H1 (cell line): Measurements from ENCODE around the gene ADK. TPM values are rescaled to one million over a fixed set of nuclear protein-coding genes. Genes with fewer than 3 reads are reported as not detected.

Source experiments
- CTCF ChIA-PET: fragments of 300-600 bp; sonication (Branson Sonifier 250); formaldehyde crosslinking; loops from one replicate; lab custom pipeline; 2021; ENCODE audit not compliant: partially characterized antibody; lab: Charles Lee
- POLR2A ChIA-PET: fragments of 300-600 bp; sonication (Branson Sonifier 250); formaldehyde crosslinking; loops from one replicate; lab custom pipeline; 2021; ENCODE audit warnings: inconsistent platforms; ENCODE audit not compliant: partially characterized antibody; lab: Charles Lee
- DNase-seq, 2 experiments: peaks; one replicate each; pipeline versions ENCODE4 v3.0.0 to v3.0.0-alpha.2; 2010 to 2022; ENCODE audit warnings: low spot score in 2 of 2, low read depth in 1 of 2, mixed read lengths in 1 of 2
- FAIRE-seq: peaks from 2 replicates; lab custom pipeline; 2011; peaks lifted over from hg19 to GRCh38; lab: Jason Lieb, UNC
- H2AFZ ChIP-seq: 2 replicates; pipeline ENCODE4 v1.8.1; 2012; ENCODE audit warnings: low read length, inconsistent platforms
- H2AK5ac ChIP-seq: 2 replicates; pipeline ENCODE4 v1.6.1; 2013; ENCODE audit warnings: low read depth, low read length
- H2BK120ac ChIP-seq: replicated peaks from 2 replicates; pipeline ENCODE3; 2013; ENCODE audit warnings: low read depth, low read length, inconsistent platforms
- H2BK12ac ChIP-seq: 2 replicates; pipeline ENCODE4 v1.6.1; 2013; ENCODE audit warnings: low read depth, low read length
- H2BK15ac ChIP-seq: 2 replicates; pipeline ENCODE4 v1.6.1; 2013; ENCODE audit warnings: low read length
- H2BK20ac ChIP-seq: 2 replicates; pipeline ENCODE4 v1.6.1; 2013; ENCODE audit warnings: low read length
- H2BK5ac ChIP-seq: 2 replicates; pipeline ENCODE4 v1.6.1; 2013; ENCODE audit warnings: low read depth, low read length
- H3K14ac ChIP-seq: 2 replicates; pipeline ENCODE4 v1.6.1; 2013; ENCODE audit warnings: inconsistent platforms; ENCODE audit not compliant: insufficient read length
- H3K18ac ChIP-seq: 2 replicates; pipeline ENCODE4 v1.6.1; 2013; ENCODE audit warnings: low read length; ENCODE audit errors: extremely low read depth
- H3K23ac ChIP-seq: 2 replicates; pipeline ENCODE4 v1.6.1; 2013; ENCODE audit warnings: inconsistent platforms; ENCODE audit not compliant: insufficient read length
- H3K23me2 ChIP-seq: 2 replicates; pipeline ENCODE4 v1.6.1; 2013; ENCODE audit warnings: low read depth, low read length
- H3K27ac ChIP-seq: 2 replicates; pipeline ENCODE4 v1.6.1; 2011; ENCODE audit warnings: low read depth, low read length, inconsistent platforms
- H3K27me3 ChIP-seq, 4 experiments: replicated peaks in 1 of 4; 1 replicate in 1 of 4; 2 replicates in 3 of 4; pipeline versions ENCODE4 v1.6.1 to v1.8.1; 2011 to 2013; ENCODE audit warnings: low read length in 3 of 4, mild to moderate bottlenecking in 3 of 4, inconsistent platforms in 2 of 4, mixed read lengths in 2 of 4, moderate library complexity in 1 of 4; ENCODE audit not compliant: control insufficient read depth in 3 of 4, insufficient read depth in 3 of 4; ENCODE audit errors: extremely low read depth in 1 of 4
- H3K36me3 ChIP-seq, 4 experiments: 2 replicates each; pipeline versions ENCODE4 v1.6.1 to v1.8.1; 2011 to 2013; ENCODE audit warnings: mild to moderate bottlenecking in 4 of 4, low read length in 3 of 4, moderate library complexity in 2 of 4, control low read depth in 1 of 4, inconsistent platforms in 1 of 4; ENCODE audit not compliant: insufficient read depth in 4 of 4, control insufficient read depth in 2 of 4
- H3K4ac ChIP-seq: replicated peaks from 2 replicates; pipeline ENCODE3; 2013; ENCODE audit warnings: low read length, low read depth, mixed read lengths, inconsistent platforms; ENCODE audit not compliant: insufficient read length
- H3K4me1 ChIP-seq, 4 experiments: replicated peaks in 1 of 4; 1 replicate in 1 of 4; 2 replicates in 3 of 4; pipeline versions ENCODE4 v1.6.1 to v1.8.1; 2011 to 2013; ENCODE audit warnings: low read length in 3 of 4, inconsistent platforms in 2 of 4, mixed read lengths in 1 of 4; ENCODE audit not compliant: insufficient read depth in 4 of 4, control insufficient read depth in 3 of 4
- H3K4me2 ChIP-seq, 2 experiments: 2 replicates each; pipeline versions ENCODE4 v1.6.1 to v1.8.1; 2011 to 2013; ENCODE audit warnings: low read depth in 2 of 2, low read length in 2 of 2, control low read depth in 1 of 2, inconsistent platforms in 1 of 2, mild to moderate bottlenecking in 1 of 2; ENCODE audit not compliant: insufficient read depth in 1 of 2
- H3K4me3 ChIP-seq, 4 experiments: fragments of 200-600, 300-600 bp in 1 of 4; sonication (generic), shearing (Covaris generic), sonication (Bioruptor Twin) in 1 of 4; 2 replicates each; pipeline versions ENCODE4 v1.5.1 to v1.8.1; 2011 to 2016; ENCODE audit warnings: low read length in 4 of 4, low read depth in 3 of 4, control low read depth in 2 of 4, inconsistent platforms in 2 of 4, mild to moderate bottlenecking in 2 of 4, mixed read lengths in 1 of 4, moderate library complexity in 1 of 4; ENCODE audit not compliant: insufficient read depth in 2 of 4; ENCODE audit errors: extremely low read depth in 1 of 4
- H3K56ac ChIP-seq: replicated peaks from 2 replicates; pipeline ENCODE3; 2013; ENCODE audit warnings: low read depth, mild to moderate bottlenecking, mixed read lengths, low read length, inconsistent platforms; ENCODE audit not compliant: insufficient read length
- H3K79me1 ChIP-seq: 2 replicates; pipeline ENCODE4 v1.6.1; 2013; ENCODE audit warnings: low read depth, low read length, control low read depth
- H3K79me2 ChIP-seq, 2 experiments: 2 replicates each; pipeline versions ENCODE4 v1.6.1 to v1.8.1; 2012 to 2013; ENCODE audit warnings: low read length in 2 of 2, mild to moderate bottlenecking in 2 of 2, inconsistent platforms in 1 of 2; ENCODE audit not compliant: insufficient read depth in 2 of 2, control insufficient read depth in 1 of 2
- H3K9ac ChIP-seq, 4 experiments: replicated peaks in 1 of 4; 1 replicate in 1 of 4; 2 replicates in 3 of 4; pipeline versions ENCODE4 v1.6.1 to v1.8.1; 2011 to 2013; ENCODE audit warnings: low read depth in 3 of 4, low read length in 3 of 4, control low read depth in 2 of 4, mild to moderate bottlenecking in 2 of 4, moderate library complexity in 2 of 4, inconsistent platforms in 1 of 4; ENCODE audit errors: extremely low read depth in 1 of 4
- H3K9me3 ChIP-seq, 2 experiments: 2 replicates each; pipeline versions ENCODE4 v1.6.1 to v1.8.1; 2012 to 2013; ENCODE audit warnings: mild to moderate bottlenecking in 2 of 2, moderate library complexity in 2 of 2, control low read depth in 1 of 2, inconsistent platforms in 1 of 2, low read depth in 1 of 2, low read length in 1 of 2, mixed read lengths in 1 of 2; ENCODE audit not compliant: insufficient read depth in 2 of 2
- H4K20me1 ChIP-seq, 2 experiments: replicated peaks in 1 of 2; 2 replicates each; pipeline versions ENCODE3 to v1.8.1; 2011 to 2013; ENCODE audit warnings: inconsistent platforms in 2 of 2, low read length in 2 of 2, mild to moderate bottlenecking in 1 of 2; ENCODE audit not compliant: insufficient read depth in 2 of 2, control insufficient read depth in 1 of 2
- H4K5ac ChIP-seq: 2 replicates; pipeline ENCODE4 v1.6.1; 2013; ENCODE audit warnings: low read length, low read depth, mixed read lengths, inconsistent platforms; ENCODE audit not compliant: insufficient read length
- H4K8ac ChIP-seq: 2 replicates; pipeline ENCODE4 v1.8.0; 2013; ENCODE audit warnings: mild to moderate bottlenecking, moderate library complexity, low read length, inconsistent platforms; ENCODE audit not compliant: insufficient read depth; ENCODE audit errors: extremely low read depth
- H4K91ac ChIP-seq: replicated peaks from 2 replicates; pipeline ENCODE3; 2013; ENCODE audit warnings: low read length, mixed read lengths, inconsistent platforms; ENCODE audit not compliant: insufficient read length
- ZNF274 ChIP-seq: IDR thresholded peaks from 2 replicates; pipeline ENCODE4 v1.7.0; 2012; ENCODE audit warnings: low read length, borderline replicate concordance; ENCODE audit errors: extremely low read depth
- WGBS, 2 experiments: shearing (Covaris generic) in 1 of 2; methylation state at CpG; one replicate each; pipeline versions ENCODE4 v1.1.6 to v1.1.7; 2013 to 2015; ENCODE audit warnings: low lambda C conversion rate in 2 of 2, mixed read lengths in 2 of 2, inconsistent platforms in 1 of 2, low coverage in 1 of 2, missing lambda C conversion rate in 1 of 2; ENCODE audit not compliant: insufficient replicate concordance in 2 of 2, insufficient coverage in 1 of 2, insufficient read length in 1 of 2; ENCODE audit errors: extremely low coverage in 1 of 2, missing lambda C conversion rate in 1 of 2; 5-methylcytosine and 5-hydroxymethylcytosine counted together
- polyA plus RNA-seq, 7 experiments: library from polyadenylated mRNA; depleted of rRNA in 3 of 7; stranded (reverse) in 5 of 7; unstranded in 2 of 7; fragments of >200 nt in 5 of 7; fragments of 200-250 nt in 2 of 7; gene quantifications; 1 replicate in 5 of 7; 2 replicates in 1 of 7; 4 replicates in 1 of 7; pipeline versions ENCODE4 v1.2.1 to v1.2.3, GENCODE V29; 2011 to 2013; ENCODE audit warnings: missing spikeins in 2 of 7, mixed read lengths in 2 of 7
- total RNA-seq: library from RNA; stranded (reverse); fragmentation: NEBNext Ultra II Directional; extraction: Animal tissue kit (Norgen Biotek cat#: 25700); gene quantifications from 2 replicates; pipeline ENCODE4 v1.2.1, GENCODE V29; 2021

ADK gene
- total and polyA plus RNA-seq, 2 of the 8 experiments (the other 6 are each of a cell fraction or from before 2014, with no cell fraction given) = 12.3 to 42.4 TPM

DNA sequence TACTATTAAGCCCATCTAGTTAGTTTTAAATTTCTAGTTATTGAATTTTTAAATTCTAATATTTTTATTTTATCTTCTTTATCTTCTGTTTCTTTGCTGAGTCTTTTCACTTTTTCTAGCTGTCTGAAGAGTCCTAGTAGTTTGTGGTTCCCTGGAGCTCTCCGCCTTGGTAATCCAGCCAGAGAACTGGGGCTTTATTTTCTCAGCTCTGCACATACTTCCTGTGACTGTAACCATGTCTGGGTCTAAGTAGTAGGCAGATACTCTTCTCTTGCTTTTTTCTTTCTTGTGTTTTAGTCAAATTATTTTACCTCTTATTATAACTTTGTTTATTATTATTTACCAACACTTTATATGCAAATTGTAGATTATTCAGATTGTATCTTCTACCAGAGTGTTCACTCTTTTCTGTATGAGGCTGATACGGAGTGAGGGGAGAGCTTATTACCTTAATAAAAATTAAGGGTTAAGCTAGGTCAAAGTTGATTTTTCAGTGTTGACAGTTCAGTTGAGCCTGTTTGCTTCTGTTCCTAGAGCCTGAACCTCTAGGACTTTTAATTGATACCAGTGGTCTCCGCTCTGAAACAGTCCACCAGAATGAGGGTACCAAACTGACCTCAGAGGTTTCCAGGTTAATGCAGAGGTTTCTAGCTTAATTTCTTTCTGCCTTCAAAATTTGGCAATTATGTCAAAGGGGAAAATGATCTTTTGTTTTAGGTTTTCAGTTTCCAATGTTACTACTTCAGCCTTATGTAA lies 155.4 kb downstream of the ADK start:
- TF ChIP-seq ZNF274 = no peak
- H4K20me1 ChIP-seq = no peaks in the 10 kb centered on the region
- no peak overlapping the region for H3K14ac ChIP-seq
- no peak overlapping the region for H2AFZ ChIP-seq
- ChIA-PET CTCF (interaction anchor here (0.7 to 1.9 kb wide), 3 partner anchors 21 to 30 kb away, joined by 3 to 6 read pairs (median 3); no protein-coding TSS in a partner anchor), POLR2A (interaction anchor here (0.6 kb wide), 2 partner anchors 897 to 1196 kb away, joined by 3 to 4 read pairs; no protein-coding TSS in a partner anchor)
- no peak overlapping the region for H2AK5ac ChIP-seq
- no peaks in the 10 kb centered on the region for H3K9me3 ChIP-seq
- H2BK120ac ChIP-seq = no peak overlapping the region
- peaks cover 0 to 8% of the 10 kb centered on the region in 2 experiments; a peak in 2 of 4 replicates for H3K79me2 ChIP-seq
- no peak overlapping the region for H3K4me3 ChIP-seq
- H3K56ac ChIP-seq = no peak overlapping the region
- FAIRE-seq (no peak), DNase-seq (no peak)
- H3K4ac ChIP-seq = no peak overlapping the region
- H4K5ac ChIP-seq = no peak overlapping the region
- H3K36me3 ChIP-seq = no peaks in the 10 kb centered on the region
- H2BK20ac ChIP-seq = no peak overlapping the region
- no peak overlapping the region for H3K23ac ChIP-seq
- no peak overlapping the region for H2BK12ac ChIP-seq
- H3K27me3 ChIP-seq = no peaks in the 10 kb centered on the region
- H3K9ac ChIP-seq = no peak overlapping the region
- no peak overlapping the region for H3K18ac ChIP-seq
- no peak overlapping the region for H3K27ac ChIP-seq
- no peak overlapping the region for H2BK15ac ChIP-seq
- no peak overlapping the region for H4K91ac ChIP-seq
- H2BK5ac ChIP-seq = no peak overlapping the region
- H3K79me1 ChIP-seq = no peaks in the 10 kb centered on the region
- 59% methylated on average over 3 of the region's 3 CpGs; no CpG with 5 or more reads in 1 of the 2 experiments for WGBS, 2 experiments
- no peaks in the 10 kb centered on the region for H3K23me2 ChIP-seq
- H4K8ac ChIP-seq = no peak overlapping the region
- no peak overlapping the region for H3K4me2 ChIP-seq
- H3K4me1 ChIP-seq = peaks cover 0 to 7% (median 0%) of the 10 kb centered on the region in 4 experiments; a peak in 1 of 7 replicates
